Fibroblast of pulmonary artery (primary cell): Measurements from ENCODE around the gene PLSCR5.

Experiments used
- DNase-seq: peaks from one replicate; pipeline ENCODE4 v3.0.0-alpha.2; 2010; ENCODE audit warnings: low read depth
- H3K4me3 ChIP-seq: replicated peaks from 2 replicates; pipeline ENCODE4 v1.5.1; 2011; ENCODE audit warnings: low read depth, mild to moderate bottlenecking, control low read depth, low read length, moderate library complexity
- TF ChIP-seq, protein P1 (sequence below): IDR thresholded peaks from 2 replicates; pipeline ENCODE4 v1.5.1; 2011; ENCODE audit warnings: mild to moderate bottlenecking, control low read depth, low read length, inconsistent platforms; ENCODE audit errors: missing control alignments

PLSCR5 gene

GRCh38 chr3:146638718-146639117 lies 33.6 kb upstream of the PLSCR5 start:
- no peak overlapping the region for H3K4me3 ChIP-seq
- TF ChIP-seq, protein P1, sequence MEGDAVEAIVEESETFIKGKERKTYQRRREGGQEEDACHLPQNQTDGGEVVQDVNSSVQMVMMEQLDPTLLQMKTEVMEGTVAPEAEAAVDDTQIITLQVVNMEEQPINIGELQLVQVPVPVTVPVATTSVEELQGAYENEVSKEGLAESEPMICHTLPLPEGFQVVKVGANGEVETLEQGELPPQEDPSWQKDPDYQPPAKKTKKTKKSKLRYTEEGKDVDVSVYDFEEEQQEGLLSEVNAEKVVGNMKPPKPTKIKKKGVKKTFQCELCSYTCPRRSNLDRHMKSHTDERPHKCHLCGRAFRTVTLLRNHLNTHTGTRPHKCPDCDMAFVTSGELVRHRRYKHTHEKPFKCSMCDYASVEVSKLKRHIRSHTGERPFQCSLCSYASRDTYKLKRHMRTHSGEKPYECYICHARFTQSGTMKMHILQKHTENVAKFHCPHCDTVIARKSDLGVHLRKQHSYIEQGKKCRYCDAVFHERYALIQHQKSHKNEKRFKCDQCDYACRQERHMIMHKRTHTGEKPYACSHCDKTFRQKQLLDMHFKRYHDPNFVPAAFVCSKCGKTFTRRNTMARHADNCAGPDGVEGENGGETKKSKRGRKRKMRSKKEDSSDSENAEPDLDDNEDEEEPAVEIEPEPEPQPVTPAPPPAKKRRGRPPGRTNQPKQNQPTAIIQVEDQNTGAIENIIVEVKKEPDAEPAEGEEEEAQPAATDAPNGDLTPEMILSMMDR, result peak; percentile 57
- peak; percentile 6 for DNase-seq

DNA sequence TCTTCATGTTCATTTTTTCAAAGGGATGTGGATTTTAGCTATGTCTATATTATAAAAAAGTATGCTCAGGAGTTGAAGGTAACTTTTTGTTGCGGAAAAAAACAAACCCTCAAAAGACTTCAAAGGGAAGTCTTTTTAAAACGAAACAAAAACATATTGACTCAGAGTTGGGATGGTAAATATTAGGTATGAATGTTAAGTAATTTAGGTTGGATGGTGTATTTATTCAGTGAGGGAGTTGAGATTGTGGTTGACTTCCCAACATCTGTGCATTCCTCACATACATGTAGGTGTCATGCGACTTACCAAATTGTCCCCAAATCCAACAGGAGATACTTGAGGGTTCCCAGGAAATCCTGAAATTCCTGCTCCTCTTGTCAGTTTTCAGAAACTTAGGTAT lies 32.7 kb upstream of the PLSCR5 start:
- H3K4me3 ChIP-seq, result no peak overlapping the region
- no peak for DNase-seq
- TF ChIP-seq, protein P1, result no peak

- no peak for DNase-seq
- TF ChIP-seq, protein P1, result no peak
- H3K4me3 ChIP-seq, result no peak overlapping the region
These were observed 31.7 kb upstream of the PLSCR5 start for GRCh38 chr3:146636881-146637280.

DNA sequence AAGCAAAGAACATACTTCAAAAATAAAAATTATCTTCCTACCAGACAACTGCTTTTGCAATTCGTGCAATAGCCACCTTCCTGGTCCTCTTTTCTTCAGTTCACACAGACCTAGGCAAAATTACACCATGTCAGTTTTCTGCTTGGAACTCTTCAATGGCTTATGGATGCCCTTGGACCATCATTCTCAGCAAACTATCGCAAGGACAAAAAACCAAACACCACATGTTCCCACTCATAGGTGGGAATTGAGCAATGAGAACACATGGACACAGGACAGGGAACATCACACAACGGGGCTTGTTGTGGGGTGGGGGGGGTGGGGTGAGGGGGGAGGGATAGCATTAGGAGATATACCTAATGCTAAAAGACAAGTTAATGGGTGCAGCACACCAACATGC lies 29.2 kb upstream of the PLSCR5 start:
- no peak overlapping the region for H3K4me3 ChIP-seq
- DNase-seq, result no peak
- TF ChIP-seq, protein P1, result no peak

- no peak overlapping the region for H3K4me3 ChIP-seq
- TF ChIP-seq, protein P1, result no peak
- DNase-seq, result no peak
These were observed 23.5 kb upstream of the PLSCR5 start for GRCh38 chr3:146628671-146629070.

- no peak for DNase-seq
- H3K4me3 ChIP-seq, result no peak overlapping the region
- TF ChIP-seq, protein P1, result no peak
These were observed 21.4 kb upstream of the PLSCR5 start for GRCh38 chr3:146626403-146627122.

GRCh38 chr3:146625186-146625775 lies 20.1 kb upstream of the PLSCR5 start:
- peak; percentile 29 for DNase-seq
- TF ChIP-seq, protein P1, result no peak
- no peak overlapping the region for H3K4me3 ChIP-seq
